ENCODE data around the gene SLC22A13.

DNA sequence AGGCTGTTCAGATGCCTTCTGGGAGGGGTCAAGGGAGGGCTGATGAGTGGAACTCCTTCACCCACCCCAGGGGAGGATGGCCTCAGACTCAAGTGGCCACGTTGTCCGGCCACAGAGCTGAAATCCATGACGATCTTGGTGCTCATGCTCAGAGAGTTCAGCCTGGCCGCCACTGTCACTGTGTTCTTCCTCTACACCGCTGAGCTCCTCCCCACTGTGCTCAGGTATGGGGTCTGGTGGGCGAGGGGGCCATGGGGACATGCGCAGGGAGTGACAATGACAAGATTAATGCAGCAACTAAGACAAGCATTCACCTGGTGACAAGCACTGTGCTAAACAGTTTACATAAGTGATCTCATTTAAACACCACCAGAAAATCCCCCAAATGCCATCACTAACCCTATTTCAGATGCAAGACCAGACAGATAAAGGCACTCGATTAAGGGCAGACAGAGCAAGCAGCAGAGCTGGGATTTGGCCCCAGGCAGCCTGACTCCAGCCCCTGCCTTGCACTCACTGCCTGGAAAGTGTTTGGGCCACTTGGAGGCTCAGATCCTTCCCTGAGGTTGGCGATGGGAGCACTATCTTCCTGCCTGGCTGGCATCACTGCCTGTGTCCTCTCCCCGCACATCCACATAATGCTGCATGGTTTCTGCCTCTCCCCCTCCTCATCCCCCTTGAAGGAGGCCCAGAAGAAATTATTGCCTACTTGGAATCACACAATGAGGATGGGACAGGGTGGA is 50.0 kb downstream of the SLC22A13 start:
- TF ChIP-seq ZEB2 (IDR thresholded peaks at IDR 0.05) (no peak), NR4A1 (CRISPR knock-in tag; IDR thresholded peaks at IDR 0.05) (no peak), NR4A1 (tag; IDR thresholded peaks at IDR 0.05) (no peak), EP300 (IDR thresholded peaks at IDR 0.05; ENCODE audit: low read length) (no peak), CTCF (IDR thresholded peaks at IDR 0.05 in 2 of 3, conservative IDR thresholded peaks at IDR 0.05 in 1 of 3; ENCODE audit: insufficient read depth in 2 of 3, low read depth in 1 of 3, low read length in 3 of 3) (no peak), MAFK (IDR thresholded peaks at IDR 0.05; ENCODE audit: low read length) (no peak), EGR1 (conservative IDR thresholded peaks at IDR 0.05) (no peak), KDM1A (IDR thresholded peaks at IDR 0.05) (no peak), TSHZ1 (CRISPR knock-in tag; IDR thresholded peaks at IDR 0.05) (no peak)

Measured in K562 (cell line).